Measurements from ENCODE around the gene METTL17. TPM values are rescaled to one million over a fixed set of nuclear protein-coding genes. Genes with fewer than 3 reads are reported as not detected.

The METTL17 gene
- total and polyA plus RNA-seq, 2 of the 13 experiments (the other 11 are each of a cell fraction or from before 2014, with no cell fraction given), result 122 to 199 TPM

DNA sequence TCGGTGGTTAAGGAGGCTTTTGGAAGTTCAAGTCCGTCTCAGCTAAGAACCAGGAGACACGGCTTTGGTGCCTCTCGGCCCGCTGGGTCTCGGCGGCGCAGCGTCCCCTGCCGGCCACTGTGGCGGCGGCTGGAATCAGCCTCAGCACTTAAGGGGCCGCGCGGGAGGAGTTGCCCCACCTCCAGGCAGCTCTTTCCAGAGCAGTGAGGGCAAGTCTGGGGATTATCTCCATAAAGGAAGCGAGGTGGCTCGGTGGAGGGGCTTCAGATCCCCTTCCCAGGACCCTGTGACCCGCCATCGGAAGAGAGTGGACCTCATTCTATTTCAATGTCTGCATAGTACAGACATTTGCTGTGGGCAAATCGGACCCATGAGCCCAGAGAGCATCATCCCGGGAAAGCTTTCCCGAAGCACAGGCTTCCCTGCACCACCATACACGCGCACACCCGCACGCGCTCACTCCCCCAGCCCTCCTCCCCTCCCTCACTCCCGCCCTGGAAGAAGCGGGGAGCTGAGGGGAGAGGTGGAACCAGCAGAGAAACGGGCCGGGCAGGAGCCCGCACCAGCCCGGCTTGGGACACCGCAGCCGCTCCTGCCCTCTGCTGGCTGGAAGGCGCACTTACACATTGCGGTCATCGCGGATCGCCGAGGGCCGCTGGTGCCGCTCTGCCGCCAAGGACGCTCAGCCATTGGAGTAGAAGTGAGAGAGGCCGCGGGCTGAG, 18.6 kb upstream of the METTL17 start (continued):
- TF ChIP-seq ZNF558 (CRISPR knock-in tag; IDR thresholded peaks at IDR 0.05; ENCODE audit: borderline replicate concordance) (no peak; the same call in 1 of the 2 replicates), PLSCR1 (CRISPR knock-in tag; IDR thresholded peaks at IDR 0.05; ENCODE audit: borderline replicate concordance) (no peak), NR3C1 (CRISPR knock-in tag; IDR thresholded peaks at IDR 0.05) (no peak), ZFP41 (CRISPR knock-in tag; IDR thresholded peaks at IDR 0.05; ENCODE audit: borderline replicate concordance) (no peak), TOE1 (CRISPR knock-in tag; IDR thresholded peaks at IDR 0.05) (no peak), HOXA3 (CRISPR knock-in tag; IDR thresholded peaks at IDR 0.05) (peak; percentile 38; the same call in 1 of the 2 replicates), ZBTB7B (CRISPR knock-in tag; IDR thresholded peaks at IDR 0.05) (no peak; the same call in none of the 2 replicates), ZNF256 (CRISPR knock-in tag; conservative IDR thresholded peaks at IDR 0.05) (peak; percentile 89), ZBTB1 (CRISPR knock-in tag; IDR thresholded peaks at IDR 0.05; ENCODE audit: borderline replicate concordance) (no peak), ASH2L (IDR thresholded peaks at IDR 0.05; ENCODE audit: insufficient read length, low read depth, low read length) (peak; percentile 73), YEATS4 (CRISPR knock-in tag; IDR thresholded peaks at IDR 0.05; ENCODE audit: borderline replicate concordance) (0 out of 2 replicates have a peak, but pooled peaks have one; percentile 76), CBX1 (IDR thresholded peaks at IDR 0.05; ENCODE audit: low read depth) (peak; percentile 76), ZNF383 (CRISPR knock-in tag; IDR thresholded peaks at IDR 0.05; ENCODE audit: borderline replicate concordance) (no peak), MEIS2 (CRISPR knock-in tag; IDR thresholded peaks at IDR 0.05) (0 out of 2 replicates have a peak, but pooled peaks have one; percentile 45), SMYD3 (CRISPR knock-in tag; IDR thresholded peaks at IDR 0.05) (no peak), ZNF484 (CRISPR knock-in tag; IDR thresholded peaks at IDR 0.05; ENCODE audit: borderline replicate concordance, low read depth) (no peak), FOSL1 (CRISPR knock-in tag; IDR thresholded peaks at IDR 0.05; ENCODE audit: borderline replicate concordance) (no peak), ZNF619 (CRISPR knock-in tag; IDR thresholded peaks at IDR 0.05) (no peak), HDAC6 (IDR thresholded peaks at IDR 0.05; ENCODE audit: low read depth, low read length) (no peak), PATZ1 (CRISPR knock-in tag; IDR thresholded peaks at IDR 0.05) (peak; percentile 39), ZNF33B (CRISPR knock-in tag; IDR thresholded peaks at IDR 0.05) (0 out of 2 replicates have a peak, but pooled peaks have one; percentile 58)
- TF ChIP-seq, protein P1, sequence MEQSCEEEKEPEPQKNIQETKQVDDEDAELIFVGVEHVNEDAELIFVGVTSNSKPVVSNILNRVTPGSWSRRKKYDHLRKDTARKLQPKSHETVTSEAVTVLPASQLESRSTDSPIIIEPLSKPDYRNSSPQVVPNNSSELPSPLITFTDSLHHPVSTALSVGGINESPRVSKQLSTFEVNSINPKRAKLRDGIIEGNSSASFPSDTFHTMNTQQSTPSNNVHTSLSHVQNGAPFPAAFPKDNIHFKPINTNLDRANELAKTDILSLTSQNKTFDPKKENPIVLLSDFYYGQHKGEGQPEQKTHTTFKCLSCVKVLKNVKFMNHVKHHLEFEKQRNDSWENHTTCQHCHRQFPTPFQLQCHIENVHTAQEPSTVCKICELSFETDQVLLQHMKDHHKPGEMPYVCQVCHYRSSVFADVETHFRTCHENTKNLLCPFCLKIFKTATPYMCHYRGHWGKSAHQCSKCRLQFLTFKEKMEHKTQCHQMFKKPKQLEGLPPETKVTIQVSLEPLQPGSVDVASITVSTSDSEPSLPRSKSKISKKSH (CRISPR knock-in tag; IDR thresholded peaks at IDR 0.05; ENCODE audit: borderline replicate concordance), result no peak
- TF ChIP-seq, protein P2, sequence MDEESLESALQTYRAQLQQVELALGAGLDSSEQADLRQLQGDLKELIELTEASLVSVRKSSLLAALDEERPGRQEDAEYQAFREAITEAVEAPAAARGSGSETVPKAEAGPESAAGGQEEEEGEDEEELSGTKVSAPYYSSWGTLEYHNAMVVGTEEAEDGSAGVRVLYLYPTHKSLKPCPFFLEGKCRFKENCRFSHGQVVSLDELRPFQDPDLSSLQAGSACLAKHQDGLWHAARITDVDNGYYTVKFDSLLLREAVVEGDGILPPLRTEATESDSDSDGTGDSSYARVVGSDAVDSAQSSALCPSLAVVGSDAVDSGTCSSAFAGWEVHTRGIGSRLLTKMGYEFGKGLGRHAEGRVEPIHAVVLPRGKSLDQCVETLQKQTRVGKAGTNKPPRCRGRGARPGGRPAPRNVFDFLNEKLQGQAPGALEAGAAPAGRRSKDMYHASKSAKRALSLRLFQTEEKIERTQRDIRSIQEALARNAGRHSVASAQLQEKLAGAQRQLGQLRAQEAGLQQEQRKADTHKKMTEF (CRISPR knock-in tag; IDR thresholded peaks at IDR 0.05), result peak; percentile 89
- TF ChIP-seq, protein P3, sequence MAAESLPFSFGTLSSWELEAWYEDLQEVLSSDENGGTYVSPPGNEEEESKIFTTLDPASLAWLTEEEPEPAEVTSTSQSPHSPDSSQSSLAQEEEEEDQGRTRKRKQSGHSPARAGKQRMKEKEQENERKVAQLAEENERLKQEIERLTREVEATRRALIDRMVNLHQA (CRISPR knock-in tag; IDR thresholded peaks at IDR 0.05), result no peak

Measured in HepG2 (cell line).